H1 (cell line): ENCODE measurements around the gene CCDC180. TPM values are rescaled to one million over a fixed set of nuclear protein-coding genes. Genes with fewer than 3 reads are reported as not detected.
A peak's percentile ranks its signal among the peaks of the same experiment; 100 is the strongest.

Experiments used
- CTCF ChIA-PET: fragments of 300-600 bp; sonication (Branson Sonifier 250); formaldehyde crosslinking; loops from one replicate; lab custom pipeline; 2021; ENCODE audit not compliant: partially characterized antibody; lab: Charles Lee
- POLR2A ChIA-PET: fragments of 300-600 bp; sonication (Branson Sonifier 250); formaldehyde crosslinking; loops from one replicate; lab custom pipeline; 2021; ENCODE audit warnings: inconsistent platforms; ENCODE audit not compliant: partially characterized antibody; lab: Charles Lee
- DNase-seq, 2 experiments: peaks; one replicate each; pipeline versions ENCODE4 v3.0.0 to v3.0.0-alpha.2; 2010 to 2022; ENCODE audit warnings: low spot score in 2 of 2, low read depth in 1 of 2, mixed read lengths in 1 of 2
- FAIRE-seq: peaks from 2 replicates; lab custom pipeline; 2011; peaks lifted over from hg19 to GRCh38; lab: Jason Lieb, UNC
- H2AFZ ChIP-seq: 2 replicates; pipeline ENCODE4 v1.8.1; 2012; ENCODE audit warnings: low read length, inconsistent platforms
- H2AK5ac ChIP-seq: 2 replicates; pipeline ENCODE4 v1.6.1; 2013; ENCODE audit warnings: low read depth, low read length
- H2BK120ac ChIP-seq: replicated peaks from 2 replicates; pipeline ENCODE3; 2013; ENCODE audit warnings: low read depth, low read length, inconsistent platforms
- H2BK12ac ChIP-seq: 2 replicates; pipeline ENCODE4 v1.6.1; 2013; ENCODE audit warnings: low read depth, low read length
- H2BK15ac ChIP-seq: 2 replicates; pipeline ENCODE4 v1.6.1; 2013; ENCODE audit warnings: low read length
- H2BK20ac ChIP-seq: 2 replicates; pipeline ENCODE4 v1.6.1; 2013; ENCODE audit warnings: low read length
- H2BK5ac ChIP-seq: 2 replicates; pipeline ENCODE4 v1.6.1; 2013; ENCODE audit warnings: low read depth, low read length
- H3K14ac ChIP-seq: 2 replicates; pipeline ENCODE4 v1.6.1; 2013; ENCODE audit warnings: inconsistent platforms; ENCODE audit not compliant: insufficient read length
- H3K18ac ChIP-seq: 2 replicates; pipeline ENCODE4 v1.6.1; 2013; ENCODE audit warnings: low read length; ENCODE audit errors: extremely low read depth
- H3K23ac ChIP-seq: 2 replicates; pipeline ENCODE4 v1.6.1; 2013; ENCODE audit warnings: inconsistent platforms; ENCODE audit not compliant: insufficient read length
- H3K23me2 ChIP-seq: 2 replicates; pipeline ENCODE4 v1.6.1; 2013; ENCODE audit warnings: low read depth, low read length
- H3K27ac ChIP-seq: 2 replicates; pipeline ENCODE4 v1.6.1; 2011; ENCODE audit warnings: low read depth, low read length, inconsistent platforms
- H3K27me3 ChIP-seq, 4 experiments: replicated peaks in 1 of 4; 1 replicate in 1 of 4; 2 replicates in 3 of 4; pipeline versions ENCODE4 v1.6.1 to v1.8.1; 2011 to 2013; ENCODE audit warnings: low read length in 3 of 4, mild to moderate bottlenecking in 3 of 4, inconsistent platforms in 2 of 4, mixed read lengths in 2 of 4, moderate library complexity in 1 of 4; ENCODE audit not compliant: control insufficient read depth in 3 of 4, insufficient read depth in 3 of 4; ENCODE audit errors: extremely low read depth in 1 of 4
- H3K36me3 ChIP-seq, 4 experiments: 2 replicates each; pipeline versions ENCODE4 v1.6.1 to v1.8.1; 2011 to 2013; ENCODE audit warnings: mild to moderate bottlenecking in 4 of 4, low read length in 3 of 4, moderate library complexity in 2 of 4, control low read depth in 1 of 4, inconsistent platforms in 1 of 4; ENCODE audit not compliant: insufficient read depth in 4 of 4, control insufficient read depth in 2 of 4
- H3K4ac ChIP-seq: replicated peaks from 2 replicates; pipeline ENCODE3; 2013; ENCODE audit warnings: low read length, low read depth, mixed read lengths, inconsistent platforms; ENCODE audit not compliant: insufficient read length
- H3K4me1 ChIP-seq, 4 experiments: replicated peaks in 1 of 4; 1 replicate in 1 of 4; 2 replicates in 3 of 4; pipeline versions ENCODE4 v1.6.1 to v1.8.1; 2011 to 2013; ENCODE audit warnings: low read length in 3 of 4, inconsistent platforms in 2 of 4, mixed read lengths in 1 of 4; ENCODE audit not compliant: insufficient read depth in 4 of 4, control insufficient read depth in 3 of 4
- H3K4me2 ChIP-seq, 2 experiments: 2 replicates each; pipeline versions ENCODE4 v1.6.1 to v1.8.1; 2011 to 2013; ENCODE audit warnings: low read depth in 2 of 2, low read length in 2 of 2, control low read depth in 1 of 2, inconsistent platforms in 1 of 2, mild to moderate bottlenecking in 1 of 2; ENCODE audit not compliant: insufficient read depth in 1 of 2
- H3K4me3 ChIP-seq, 4 experiments: fragments of 200-600, 300-600 bp in 1 of 4; sonication (generic), shearing (Covaris generic), sonication (Bioruptor Twin) in 1 of 4; 2 replicates each; pipeline versions ENCODE4 v1.5.1 to v1.8.1; 2011 to 2016; ENCODE audit warnings: low read length in 4 of 4, low read depth in 3 of 4, control low read depth in 2 of 4, inconsistent platforms in 2 of 4, mild to moderate bottlenecking in 2 of 4, mixed read lengths in 1 of 4, moderate library complexity in 1 of 4; ENCODE audit not compliant: insufficient read depth in 2 of 4; ENCODE audit errors: extremely low read depth in 1 of 4
- H3K56ac ChIP-seq: replicated peaks from 2 replicates; pipeline ENCODE3; 2013; ENCODE audit warnings: low read depth, mild to moderate bottlenecking, mixed read lengths, low read length, inconsistent platforms; ENCODE audit not compliant: insufficient read length
- H3K79me1 ChIP-seq: 2 replicates; pipeline ENCODE4 v1.6.1; 2013; ENCODE audit warnings: low read depth, low read length, control low read depth
- H3K79me2 ChIP-seq, 2 experiments: 2 replicates each; pipeline versions ENCODE4 v1.6.1 to v1.8.1; 2012 to 2013; ENCODE audit warnings: low read length in 2 of 2, mild to moderate bottlenecking in 2 of 2, inconsistent platforms in 1 of 2; ENCODE audit not compliant: insufficient read depth in 2 of 2, control insufficient read depth in 1 of 2
- H3K9ac ChIP-seq, 4 experiments: replicated peaks in 1 of 4; 1 replicate in 1 of 4; 2 replicates in 3 of 4; pipeline versions ENCODE4 v1.6.1 to v1.8.1; 2011 to 2013; ENCODE audit warnings: low read depth in 3 of 4, low read length in 3 of 4, control low read depth in 2 of 4, mild to moderate bottlenecking in 2 of 4, moderate library complexity in 2 of 4, inconsistent platforms in 1 of 4; ENCODE audit errors: extremely low read depth in 1 of 4
- H3K9me3 ChIP-seq, 2 experiments: 2 replicates each; pipeline versions ENCODE4 v1.6.1 to v1.8.1; 2012 to 2013; ENCODE audit warnings: mild to moderate bottlenecking in 2 of 2, moderate library complexity in 2 of 2, control low read depth in 1 of 2, inconsistent platforms in 1 of 2, low read depth in 1 of 2, low read length in 1 of 2, mixed read lengths in 1 of 2; ENCODE audit not compliant: insufficient read depth in 2 of 2
- H4K20me1 ChIP-seq, 2 experiments: replicated peaks in 1 of 2; 2 replicates each; pipeline versions ENCODE3 to v1.8.1; 2011 to 2013; ENCODE audit warnings: inconsistent platforms in 2 of 2, low read length in 2 of 2, mild to moderate bottlenecking in 1 of 2; ENCODE audit not compliant: insufficient read depth in 2 of 2, control insufficient read depth in 1 of 2
- H4K5ac ChIP-seq: 2 replicates; pipeline ENCODE4 v1.6.1; 2013; ENCODE audit warnings: low read length, low read depth, mixed read lengths, inconsistent platforms; ENCODE audit not compliant: insufficient read length
- H4K8ac ChIP-seq: 2 replicates; pipeline ENCODE4 v1.8.0; 2013; ENCODE audit warnings: mild to moderate bottlenecking, moderate library complexity, low read length, inconsistent platforms; ENCODE audit not compliant: insufficient read depth; ENCODE audit errors: extremely low read depth
- H4K91ac ChIP-seq: replicated peaks from 2 replicates; pipeline ENCODE3; 2013; ENCODE audit warnings: low read length, mixed read lengths, inconsistent platforms; ENCODE audit not compliant: insufficient read length
- BACH1 ChIP-seq: IDR thresholded peaks from 2 replicates; pipeline ENCODE4 v1.6.1; 2012; ENCODE audit warnings: low read length, improper control_type of control experiment
- CREB1 ChIP-seq: IDR thresholded peaks from 2 replicates; pipeline ENCODE4 v1.6.1; 2012; ENCODE audit warnings: inconsistent platforms
- CTBP2 ChIP-seq: IDR thresholded peaks from 2 replicates; pipeline ENCODE4 v1.7.0; 2011; ENCODE audit warnings: borderline replicate concordance, mild to moderate bottlenecking, moderate library complexity, mixed read lengths, low read length; ENCODE audit not compliant: insufficient read depth, insufficient read length
- JUN ChIP-seq: IDR thresholded peaks from 2 replicates; pipeline ENCODE4 v1.6.1; 2011; ENCODE audit warnings: low read depth, mild to moderate bottlenecking, improper control_type of control experiment, low read length
- KDM4A ChIP-seq: IDR thresholded peaks from one replicate; pipeline ENCODE4 v1.7.1; 2012; ENCODE audit warnings: low read depth, mild to moderate bottlenecking, moderate library complexity, low read length, inconsistent platforms; ENCODE audit not compliant: severe bottlenecking
- PHF8 ChIP-seq: fragments of 200-600 bp; sonication (generic); conservative IDR thresholded peaks from 2 replicates; pipeline ENCODE4 v1.7.1; 2012; ENCODE audit warnings: low read depth, mild to moderate bottlenecking, inconsistent platforms, low read length, moderate library complexity
- SP2 ChIP-seq: IDR thresholded peaks from 2 replicates; pipeline ENCODE4 v1.6.1; 2012; ENCODE audit warnings: mild to moderate bottlenecking, low read length, inconsistent platforms
- TAF7 ChIP-seq: optimal IDR thresholded peaks from 2 replicates; pipeline ENCODE3; 2011; ENCODE audit warnings: low read depth, mild to moderate bottlenecking, inconsistent platforms, low read length, moderate library complexity, borderline replicate concordance
- TCF12 ChIP-seq: IDR thresholded peaks from 2 replicates; pipeline ENCODE4 v1.6.1; 2011; ENCODE audit warnings: low read depth, mild to moderate bottlenecking, low read length
- TEAD4 ChIP-seq: IDR thresholded peaks from 2 replicates; pipeline ENCODE4 v1.6.1; 2012; ENCODE audit warnings: low read depth, low read length, inconsistent platforms, mixed read lengths
- WGBS, 2 experiments: shearing (Covaris generic) in 1 of 2; methylation state at CpG; one replicate each; pipeline versions ENCODE4 v1.1.6 to v1.1.7; 2013 to 2015; ENCODE audit warnings: low lambda C conversion rate in 2 of 2, mixed read lengths in 2 of 2, inconsistent platforms in 1 of 2, low coverage in 1 of 2, missing lambda C conversion rate in 1 of 2; ENCODE audit not compliant: insufficient replicate concordance in 2 of 2, insufficient coverage in 1 of 2, insufficient read length in 1 of 2; ENCODE audit errors: extremely low coverage in 1 of 2, missing lambda C conversion rate in 1 of 2; 5-methylcytosine and 5-hydroxymethylcytosine counted together
- long read RNA-seq, 2 experiments: library from RNA in 1 of 2; library from capped mRNA in 1 of 2; stranded (forward); transcript quantifications; one replicate each; pipeline ENCODE4 v2.0.0, GENCODE V29; 2021; ENCODE audit warnings: inconsistent platforms in 1 of 2
- polyA minus RNA-seq, 3 experiments: library from RNA; depleted of rRNA, polyadenylated mRNA; stranded (reverse); fragments of >200 nt; gene quantifications; 1 replicate in 2 of 3; 2 replicates in 1 of 3; pipeline ENCODE4 v1.2.3, GENCODE V29; 2011
- polyA plus RNA-seq, 7 experiments: library from polyadenylated mRNA; depleted of rRNA in 3 of 7; stranded (reverse) in 5 of 7; unstranded in 2 of 7; fragments of >200 nt in 5 of 7; fragments of 200-250 nt in 2 of 7; gene quantifications; 1 replicate in 5 of 7; 2 replicates in 1 of 7; 4 replicates in 1 of 7; pipeline versions ENCODE4 v1.2.1 to v1.2.3, GENCODE V29; 2011 to 2013; ENCODE audit warnings: missing spikeins in 2 of 7, mixed read lengths in 2 of 7
- total RNA-seq: library from RNA; stranded (reverse); fragmentation: NEBNext Ultra II Directional; extraction: Animal tissue kit (Norgen Biotek cat#: 25700); gene quantifications from 2 replicates; pipeline ENCODE4 v1.2.1, GENCODE V29; 2021

Gene CCDC180
- total RNA-seq: 3.6 and 8.2 TPM in 2 replicates
- 1.1 and 2.6 TPM in 2 replicates for polyA plus RNA-seq (2011; rRNA removed)
- 2.9 TPM for polyA plus RNA-seq (2011; cell fraction: cytosol; rRNA removed)
- polyA plus RNA-seq (2011; cell fraction: nucleus; rRNA removed): 13.0 TPM
- polyA plus RNA-seq (2012, experiment 1 of 2): 4.8 to 7.4 TPM (median 6.2 TPM) in 4 replicates
- polyA plus RNA-seq (2012, experiment 2 of 2): 0.04 TPM
- 3.6 TPM for polyA plus RNA-seq (2013, experiment 1 of 2)
- polyA plus RNA-seq (2013, experiment 2 of 2): 2.8 TPM
- polyA minus RNA-seq (2011; rRNA and poly(A)+ RNA removed): 2.5 and 4.4 TPM in 2 replicates
- polyA minus RNA-seq (2011; cell fraction: cytosol; rRNA and poly(A)+ RNA removed): 1.8 TPM
- polyA minus RNA-seq (2011; cell fraction: nucleus; rRNA and poly(A)+ RNA removed): 18.0 TPM
- long read RNA-seq, experiment 1, partial matches to known transcripts: 0 of 2 reads
- long read RNA-seq, experiment 1, other reads (novel, unspliced or antisense): 2 of 2 reads
- long read RNA-seq, experiment 2, partial matches to known transcripts: 0 of 1 reads
- long read RNA-seq, experiment 2, other reads (novel, unspliced or antisense): 1 of 1 reads

- H2BK20ac ChIP-seq: 0 out of 2 replicates have a peak within 1 kb of the TSS, but pooled peaks have one; percentile 49
- H3K23me2 ChIP-seq: no peaks in the 10 kb centered on the region; the same call in 1 of the 2 replicates
- H3K27me3 ChIP-seq: no peaks in the 10 kb centered on the region
- H3K18ac ChIP-seq: no peak within 1 kb of the TSS
- H3K4ac ChIP-seq: no peak within 1 kb of the TSS
- no peaks in the 10 kb centered on the region for H3K9me3 ChIP-seq
- no peaks in the 10 kb centered on the region for H3K36me3 ChIP-seq
- no peak within 1 kb of the TSS; the same call in 1 of the 2 replicates for H2BK12ac ChIP-seq
- peaks cover 0 to 2% of the 10 kb centered on the region in 2 experiments for H4K20me1 ChIP-seq
- no peak within 1 kb of the TSS for H2BK5ac ChIP-seq
- no peak within 1 kb of the TSS for H3K23ac ChIP-seq
- H4K91ac ChIP-seq: no peak within 1 kb of the TSS
- no peak within 1 kb of the TSS; the same call in 1 of the 2 replicates for H3K27ac ChIP-seq
- H3K4me1 ChIP-seq: peaks cover 0 to 11% (median 4%) of the 10 kb centered on the region in 4 experiments; a peak in 5 of 7 replicates
- FAIRE-seq (no peak), DNase-seq (peak in 1 of 2 experiments; percentile 38)
- no peak within 1 kb of the TSS for H2BK15ac ChIP-seq
- 86% methylated on average over 34 of the region's 42 CpGs; no CpG with 5 or more reads in 1 of the 2 experiments for WGBS, 2 experiments
- peak within 1 kb of the TSS; percentile 11 to 57 for H3K4me2 ChIP-seq
- peak within 1 kb of the TSS in 2 of 4 experiments; percentile 16 to 66; a peak in 3 of 7 replicates for H3K9ac ChIP-seq
- H3K4me3 ChIP-seq: peak within 1 kb of the TSS in 1 of 4 experiments; percentile 26; a peak in 1 of 8 replicates
- H2AK5ac ChIP-seq: no peak within 1 kb of the TSS
- peak within 1 kb of the TSS; percentile 14 for H4K8ac ChIP-seq
- H3K14ac ChIP-seq: no peak within 1 kb of the TSS
- H2BK120ac ChIP-seq: no peak within 1 kb of the TSS
- no peaks in the 10 kb centered on the region for H3K79me1 ChIP-seq
- 0 out of 2 replicates have a peak within 1 kb of the TSS, but pooled peaks have one; percentile 74 for H2AFZ ChIP-seq
- H3K79me2 ChIP-seq: no peaks in the 10 kb centered on the region
- POLR2A ChIA-PET: interaction anchor here (0.9 to 3.2 kb wide), 8 partner anchors 9 to 453 kb away, joined by 3 to 15 read pairs (median 9); partner anchors contain the start of gene ZNF782
- H3K56ac ChIP-seq: no peak within 1 kb of the TSS
- peak within 1 kb of the TSS; percentile 7 for H4K5ac ChIP-seq
- CTCF ChIA-PET: interaction anchor here (0.7 to 1.4 kb wide), 3 partner anchors 10 to 22 kb away, joined by 3 to 6 read pairs (median 3); no protein-coding TSS in a partner anchor
- no peak for TF ChIP-seq TAF7
- no peak for TF ChIP-seq JUN
- no peak for TF ChIP-seq CREB1
- TF ChIP-seq BACH1: no peak
- no peak for TF ChIP-seq TCF12
- no peak for TF ChIP-seq PHF8
- no peak for TF ChIP-seq TEAD4
- TF ChIP-seq SP2: no peak
- TF ChIP-seq CTBP2: no peak
- no peak for TF ChIP-seq KDM4A
Measured at GRCh38 chr9:97307500-97308163, at the start of gene CCDC180. Gene CCDC180, plus strand, starts transcription at chr9:97307659. Its CDS starts 405 bp downstream, at chr9:97308064.
